ENCODE results near the gene WDR45B.
A peak's percentile ranks its signal among the peaks of the same experiment; 100 is the strongest.

The WDR45B gene

GRCh38 chr17:82599674-82600661 is 48.3 kb downstream of the WDR45B start:
- H3K4me3 ChIP-seq (ENCODE audit: severe bottlenecking) = no peak overlapping the region
- TF ChIP-seq CTCF (IDR thresholded peaks at IDR 0.05; ENCODE audit: poor library complexity, severe bottlenecking) = no peak
- H3K27me3 ChIP-seq (ENCODE audit: insufficient read depth, poor library complexity, severe bottlenecking) = no peaks in the 10 kb centered on the region
- peaks cover 96% of the 10 kb centered on the region for H3K36me3 ChIP-seq (ENCODE audit: low read depth)
- DNase-seq (ENCODE audit: low spot score) = no peak
- ATAC-seq (ENCODE audit: low read depth) = no peak
- no peaks in the 10 kb centered on the region for H3K4me1 ChIP-seq (ENCODE audit: insufficient read depth, poor library complexity, severe bottlenecking)
- H3K27ac ChIP-seq (ENCODE audit: poor library complexity, severe bottlenecking) = no peak overlapping the region
- H3K9me3 ChIP-seq (ENCODE audit: severe bottlenecking) = no peaks in the 10 kb centered on the region

GRCh38 chr17:82598256-82599119 is 49.8 kb downstream of the WDR45B start:
- no peak overlapping the region for H3K4me3 ChIP-seq (ENCODE audit: severe bottlenecking)
- no peaks in the 10 kb centered on the region for H3K9me3 ChIP-seq (ENCODE audit: severe bottlenecking)
- no peak for DNase-seq (ENCODE audit: low spot score)
- H3K27ac ChIP-seq (ENCODE audit: poor library complexity, severe bottlenecking) = no peak overlapping the region
- H3K4me1 ChIP-seq (ENCODE audit: insufficient read depth, poor library complexity, severe bottlenecking) = peaks cover 4% of the 10 kb centered on the region
- no peak for TF ChIP-seq CTCF (IDR thresholded peaks at IDR 0.05; ENCODE audit: poor library complexity, severe bottlenecking)
- peak; percentile 35; the same call in 2 of the 3 replicates for ATAC-seq (ENCODE audit: low read depth)
- H3K36me3 ChIP-seq (ENCODE audit: low read depth) = peaks cover 93% of the 10 kb centered on the region
- H3K27me3 ChIP-seq (ENCODE audit: insufficient read depth, poor library complexity, severe bottlenecking) = no peaks in the 10 kb centered on the region

DNA sequence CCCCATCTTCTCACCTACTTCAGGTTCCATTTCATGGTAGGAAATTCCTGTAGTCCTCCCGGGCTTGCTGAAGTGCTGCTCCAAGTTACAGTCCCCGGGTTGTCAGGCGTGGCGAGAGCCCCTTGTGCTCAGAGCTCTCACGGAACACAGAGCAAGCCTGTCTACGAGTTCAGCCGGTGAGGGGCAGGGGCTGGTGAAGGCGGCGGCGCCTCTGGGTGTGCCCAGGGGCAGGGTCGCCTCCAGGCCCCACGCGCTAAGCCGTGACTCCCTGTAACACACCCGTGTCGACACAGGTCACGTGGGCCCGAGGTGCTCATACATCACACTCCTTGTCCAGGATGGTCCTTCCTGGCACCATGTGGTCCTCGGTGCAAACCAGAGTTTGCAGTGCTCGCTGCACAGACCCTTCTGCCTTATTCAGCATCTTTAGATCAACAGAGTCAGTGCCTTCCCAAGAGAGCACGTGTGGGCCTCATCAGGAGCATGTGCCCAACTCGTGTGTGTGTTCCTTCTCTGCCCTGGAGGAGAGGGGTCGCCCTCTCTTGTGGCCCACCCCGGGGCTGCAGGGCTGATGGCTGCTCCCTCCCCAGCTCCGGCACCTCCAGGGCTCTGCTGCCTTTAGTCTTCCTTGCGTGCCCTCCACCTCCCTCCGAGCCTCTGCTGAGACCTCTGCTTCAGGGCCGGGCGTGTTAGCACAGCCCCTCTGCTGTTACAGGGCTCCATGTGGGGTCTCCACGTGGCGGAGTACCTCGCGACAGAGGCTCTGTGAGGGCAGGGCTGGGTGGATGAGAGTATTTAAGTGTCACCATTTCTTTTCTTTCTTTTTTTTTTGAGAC is 51.2 kb downstream of the WDR45B start:
- H3K4me3 ChIP-seq (ENCODE audit: severe bottlenecking) = no peak overlapping the region
- H3K36me3 ChIP-seq (ENCODE audit: low read depth) = peaks cover 79% of the 10 kb centered on the region
- H3K27me3 ChIP-seq (ENCODE audit: insufficient read depth, poor library complexity, severe bottlenecking) = no peaks in the 10 kb centered on the region
- peaks cover 10% of the 10 kb centered on the region for H3K4me1 ChIP-seq (ENCODE audit: insufficient read depth, poor library complexity, severe bottlenecking)
- no peak for ATAC-seq (ENCODE audit: low read depth)
- no peak for TF ChIP-seq CTCF (IDR thresholded peaks at IDR 0.05; ENCODE audit: poor library complexity, severe bottlenecking)
- no peaks in the 10 kb centered on the region for H3K9me3 ChIP-seq (ENCODE audit: severe bottlenecking)
- H3K27ac ChIP-seq (ENCODE audit: poor library complexity, severe bottlenecking) = no peak overlapping the region
- no peak for DNase-seq (ENCODE audit: low spot score)

DNA sequence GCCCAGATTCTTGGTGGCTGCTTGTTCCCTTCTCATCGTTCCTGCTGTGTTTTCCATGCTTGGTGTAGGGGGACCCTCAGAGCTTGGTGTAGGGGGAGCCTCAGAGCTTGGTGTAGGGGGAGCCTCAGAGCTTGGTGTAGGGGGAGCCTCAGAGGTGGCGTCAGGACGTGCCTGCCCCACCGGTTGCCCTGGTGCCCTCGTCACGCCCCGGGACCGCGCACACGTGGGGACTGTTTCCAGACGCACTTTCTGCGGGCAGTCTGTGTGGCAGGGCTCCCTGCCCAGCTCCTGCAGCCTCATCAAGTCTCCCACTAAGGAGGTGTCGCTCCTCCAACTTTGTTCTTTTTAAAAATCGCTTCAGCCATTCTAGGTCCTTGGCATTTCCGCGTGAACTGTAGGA is 51.9 kb downstream of the WDR45B start:
- H3K36me3 ChIP-seq (ENCODE audit: low read depth) = peaks cover 72% of the 10 kb centered on the region
- no peak for DNase-seq (ENCODE audit: low spot score)
- H3K27ac ChIP-seq (ENCODE audit: poor library complexity, severe bottlenecking) = no peak overlapping the region
- H3K27me3 ChIP-seq (ENCODE audit: insufficient read depth, poor library complexity, severe bottlenecking) = no peaks in the 10 kb centered on the region
- no peaks in the 10 kb centered on the region for H3K9me3 ChIP-seq (ENCODE audit: severe bottlenecking)
- TF ChIP-seq CTCF (IDR thresholded peaks at IDR 0.05; ENCODE audit: poor library complexity, severe bottlenecking) = no peak
- H3K4me1 ChIP-seq (ENCODE audit: insufficient read depth, poor library complexity, severe bottlenecking) = peaks cover 10% of the 10 kb centered on the region
- ATAC-seq (ENCODE audit: low read depth) = no peak
- no peak overlapping the region for H3K4me3 ChIP-seq (ENCODE audit: severe bottlenecking)
